SH-SY5Y (cell line): ENCODE results near the gene RHBDD1.
A peak's percentile ranks its signal among the peaks of the same experiment; 100 is the strongest.

Experiments used
- GATA2 ChIP-seq: IDR thresholded peaks from 2 replicates; pipeline ENCODE4 v1.6.1; 2011; ENCODE audit warnings: mild to moderate bottlenecking, low read depth, low read length
- GATA3 ChIP-seq: IDR thresholded peaks from 2 replicates; pipeline ENCODE4 v1.6.1; 2011; ENCODE audit warnings: low read depth, mild to moderate bottlenecking, low read length, moderate library complexity

The RHBDD1 gene, protein sequence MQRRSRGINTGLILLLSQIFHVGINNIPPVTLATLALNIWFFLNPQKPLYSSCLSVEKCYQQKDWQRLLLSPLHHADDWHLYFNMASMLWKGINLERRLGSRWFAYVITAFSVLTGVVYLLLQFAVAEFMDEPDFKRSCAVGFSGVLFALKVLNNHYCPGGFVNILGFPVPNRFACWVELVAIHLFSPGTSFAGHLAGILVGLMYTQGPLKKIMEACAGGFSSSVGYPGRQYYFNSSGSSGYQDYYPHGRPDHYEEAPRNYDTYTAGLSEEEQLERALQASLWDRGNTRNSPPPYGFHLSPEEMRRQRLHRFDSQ

GRCh38 chr2:226835796-226836547, at the start of gene RHBDD1:
Gene RHBDD1 (plus strand): TSS chr2:226836054. CDS start chr2:226864694, 28,640 bp downstream.
- TF ChIP-seq GATA3: no peak
- TF ChIP-seq GATA2: no peak

- TF ChIP-seq GATA2: no peak
- no peak for TF ChIP-seq GATA3
These were observed 47.8 kb upstream of the RHBDD1 start for GRCh38 chr2:226788064-226788463.

- TF ChIP-seq GATA3: no peak
- TF ChIP-seq GATA2: no peak
These were observed 46.9 kb upstream of the RHBDD1 start for GRCh38 chr2:226788881-226789490.

GRCh38 chr2:226790011-226790410, 45.8 kb upstream of the RHBDD1 start:
- no peak for TF ChIP-seq GATA3
- TF ChIP-seq GATA2: no peak

DNA sequence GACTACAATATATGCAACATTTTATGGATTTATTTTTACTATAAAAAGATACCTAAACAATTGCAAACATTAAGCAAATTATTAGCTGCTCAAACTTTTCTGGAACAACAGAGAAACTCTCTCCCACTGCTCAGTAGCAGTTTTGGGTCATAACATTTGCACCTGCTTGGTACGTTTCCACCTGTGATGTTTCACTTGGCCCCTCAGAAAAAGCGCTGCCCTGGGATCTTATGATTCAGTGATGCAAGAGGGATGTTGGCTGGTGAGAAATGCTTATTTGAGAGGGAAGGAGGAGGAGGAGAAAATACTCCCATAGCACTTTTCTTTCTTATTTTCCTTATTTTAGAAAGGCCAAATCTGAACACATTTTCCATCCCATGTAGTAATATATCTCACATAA, 45.4 kb upstream of the RHBDD1 start:
- no peak for TF ChIP-seq GATA2
- TF ChIP-seq GATA3: no peak

GRCh38 chr2:226791056-226791486, 44.8 kb upstream of the RHBDD1 start:
- TF ChIP-seq GATA3 (no peak), GATA2 (no peak)

DNA sequence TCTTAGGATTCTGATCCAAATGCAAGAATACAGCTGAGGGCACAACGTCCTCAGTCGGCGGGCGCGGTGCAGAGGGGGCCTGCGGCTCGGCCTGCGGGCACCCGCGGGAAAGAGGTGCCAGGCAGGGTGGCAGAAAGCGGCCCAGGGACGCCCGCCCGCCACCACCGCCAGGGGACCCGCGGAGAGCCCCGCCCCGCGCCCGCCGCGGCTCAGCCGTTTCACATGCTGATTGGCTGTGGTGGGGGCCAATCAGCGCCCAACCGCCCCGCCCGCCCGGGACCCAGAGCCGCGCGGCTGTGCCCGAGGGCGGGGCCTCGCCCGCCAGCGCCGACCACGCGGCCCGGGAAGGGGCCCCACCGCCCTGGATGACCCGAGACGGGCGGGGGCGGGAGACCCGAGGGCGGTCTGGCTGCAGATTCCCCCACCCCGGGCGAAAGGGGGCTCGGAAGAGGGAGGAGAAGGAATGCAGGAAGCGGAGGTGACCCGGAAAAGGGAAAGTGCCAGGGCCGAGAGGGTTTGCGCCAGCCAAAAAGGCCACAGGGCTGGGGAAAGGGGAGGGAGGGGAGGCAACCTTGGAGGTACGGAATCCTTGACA, 44.3 kb upstream of the RHBDD1 start:
- TF ChIP-seq GATA2 (no peak), GATA3 (no peak)

DNA sequence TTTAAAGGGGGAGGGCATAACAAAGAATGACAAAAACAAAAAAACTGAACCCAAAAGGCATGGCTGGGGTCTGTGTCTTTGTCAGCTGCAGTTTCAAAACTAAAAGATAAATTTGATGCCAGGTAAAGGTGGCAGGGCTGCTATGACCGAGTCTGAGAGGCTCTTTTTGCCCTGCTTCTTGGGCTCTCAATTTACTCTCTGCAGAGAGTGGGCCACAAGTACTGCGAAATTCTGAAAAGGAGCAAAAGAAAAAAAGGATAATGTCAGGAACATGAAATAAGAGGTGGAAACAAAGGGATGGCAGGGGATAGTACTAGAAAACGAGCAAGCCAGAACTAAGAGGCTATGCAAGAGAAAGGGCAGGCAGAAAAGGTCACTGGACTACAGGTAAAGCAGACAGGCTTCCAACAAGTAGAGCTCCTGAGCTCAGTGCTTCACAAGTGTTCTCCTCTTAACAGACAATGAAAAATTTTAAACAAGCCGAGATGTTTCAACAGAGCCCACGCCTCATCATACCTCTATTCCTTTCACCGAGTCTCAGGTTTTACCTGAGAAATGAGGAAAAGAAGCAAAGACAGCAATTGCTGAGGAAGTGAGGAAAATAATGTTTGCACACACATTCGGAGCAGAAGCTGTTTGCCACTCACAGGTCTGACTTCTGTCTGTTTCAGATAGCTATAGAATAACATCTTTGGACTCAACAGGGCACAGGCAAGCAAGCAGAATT, 43.5 kb upstream of the RHBDD1 start:
- TF ChIP-seq GATA2: no peak
- no peak for TF ChIP-seq GATA3

- TF ChIP-seq GATA3 (no peak), GATA2 (no peak)
These were observed 42.2 kb upstream of the RHBDD1 start for GRCh38 chr2:226793646-226794045.

- peak; percentile 51; the same call in 1 of the 2 replicates for TF ChIP-seq GATA3
- no peak for TF ChIP-seq GATA2
These were observed 41.6 kb upstream of the RHBDD1 start for GRCh38 chr2:226794196-226794661.

DNA sequence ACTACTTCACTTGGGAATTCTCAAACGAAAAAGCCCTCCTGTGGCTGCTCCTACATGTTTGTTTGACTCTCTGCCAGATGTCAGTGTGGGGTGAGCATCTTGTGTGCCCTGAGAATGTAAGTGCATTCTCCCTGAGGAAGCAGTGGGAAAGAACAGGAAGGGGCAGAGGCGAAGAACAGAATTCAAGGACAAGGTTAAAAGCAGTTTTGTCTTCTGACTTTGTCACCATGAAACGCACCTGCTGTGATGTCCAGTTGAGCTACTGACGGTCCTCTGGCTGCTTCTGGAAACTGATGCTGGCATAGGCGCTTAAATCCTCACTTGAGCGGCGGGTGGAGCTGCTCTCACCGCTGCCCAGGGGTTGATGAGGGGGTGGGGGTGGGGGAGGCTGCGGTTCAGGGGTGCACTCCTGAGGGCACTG, 41.1 kb upstream of the RHBDD1 start:
- TF ChIP-seq GATA3 (no peak), GATA2 (no peak)

GRCh38 chr2:226795281-226796011, 40.4 kb upstream of the RHBDD1 start:
- TF ChIP-seq GATA3 (no peak), GATA2 (no peak)
